Endothelial cell of umbilical vein (primary cell): ENCODE measurements around the gene NSUN4. TPM values are rescaled to one million over a fixed set of nuclear protein-coding genes. Genes with fewer than 3 reads are reported as not detected.

Experiments
- BruUV-seq: library from RNA; stranded (reverse); fragments of 400-500 nt; replicated peaks from 2 replicates; lab custom pipeline; 2021; lab: Mats Ljungman, UMichigan
- CTCF ChIA-PET: fragments of 300-600, 350-600 bp; sonication (Branson Sonifier 250); formaldehyde crosslinking; loops from one replicate; lab custom pipeline; 2021; ENCODE audit warnings: antibody characterized with exemption, inconsistent platforms; lab: Charles Lee
- POLR2A ChIA-PET: fragments of 300-600, 350-600 bp; sonication (Branson Sonifier 250); formaldehyde crosslinking; loops from one replicate; lab custom pipeline; 2021; ENCODE audit warnings: antibody characterized with exemption, inconsistent platforms; lab: Charles Lee
- DNase-seq: peaks from one replicate; pipeline ENCODE4 v3.0.0-alpha.2; 2011; ENCODE audit warnings: low read depth, low spot score
- FAIRE-seq: peaks from 2 replicates; lab custom pipeline; 2011; peaks lifted over from hg19 to GRCh38; lab: Jason Lieb, UNC
- H2AFZ ChIP-seq: 2 replicates; pipeline ENCODE4 v1.6.0; 2012; ENCODE audit warnings: low read depth, low read length, control low read depth, inconsistent platforms
- H3K27ac ChIP-seq: 2 replicates; pipeline ENCODE4 v1.5.1; 2011; ENCODE audit warnings: low read depth, mild to moderate bottlenecking, control low read depth, low read length, moderate library complexity; ENCODE audit not compliant: insufficient read depth
- H3K27me3 ChIP-seq, 2 experiments: 2 replicates each; pipeline versions ENCODE4 v1.6.0 to v1.6.1; 2011; ENCODE audit warnings: low read length in 2 of 2, mixed read lengths in 1 of 2; ENCODE audit not compliant: control insufficient read depth in 2 of 2, insufficient read depth in 2 of 2
- H3K36me3 ChIP-seq, 2 experiments: 2 replicates in 1 of 2; 3 replicates in 1 of 2; pipeline ENCODE4 v1.5.1; 2011; ENCODE audit warnings: low read length in 2 of 2, mild to moderate bottlenecking in 1 of 2, moderate library complexity in 1 of 2; ENCODE audit not compliant: control insufficient read depth in 2 of 2, insufficient read depth in 2 of 2; ENCODE audit errors: extremely low read depth in 1 of 2
- H3K4me1 ChIP-seq: 3 replicates; pipeline ENCODE4 v1.5.1; 2011; ENCODE audit warnings: mild to moderate bottlenecking, low read length; ENCODE audit not compliant: control insufficient read depth, insufficient read depth; ENCODE audit errors: extremely low read depth
- H3K4me2 ChIP-seq: 2 replicates; pipeline ENCODE4 v1.6.1; 2011; ENCODE audit warnings: low read length, control low read depth, mixed read lengths; ENCODE audit not compliant: insufficient read depth
- H3K4me3 ChIP-seq, 3 experiments: fragments of 200-600 bp in 1 of 3; sonication (generic), shearing (Covaris generic) in 1 of 3; replicated peaks in 1 of 3; 2 replicates each; pipeline ENCODE4 v1.5.1; 2011 to 2016; ENCODE audit warnings: control low read depth in 3 of 3, low read length in 3 of 3, mild to moderate bottlenecking in 2 of 3, inconsistent platforms in 1 of 3, low read depth in 1 of 3, moderate library complexity in 1 of 3; ENCODE audit not compliant: insufficient read depth in 1 of 3
- H3K79me2 ChIP-seq: 2 replicates; pipeline ENCODE4 v1.6.0; 2012; ENCODE audit warnings: low read length, inconsistent platforms; ENCODE audit not compliant: control insufficient read depth, insufficient read depth
- H3K9ac ChIP-seq: replicated peaks from 2 replicates; pipeline ENCODE3; 2011; ENCODE audit warnings: low read length, control low read depth; ENCODE audit not compliant: insufficient read depth; ENCODE audit errors: extremely low read depth
- H3K9me1 ChIP-seq: replicated peaks from 3 replicates; pipeline ENCODE4 v1.6.0; 2011; ENCODE audit warnings: mild to moderate bottlenecking, low read length; ENCODE audit not compliant: control insufficient read depth, insufficient read depth; ENCODE audit errors: extremely low read depth
- H3K9me3 ChIP-seq: replicated peaks from 2 replicates; pipeline ENCODE4 v1.5.1; 2012; ENCODE audit warnings: low read length, inconsistent platforms; ENCODE audit not compliant: control insufficient read depth, insufficient read depth
- H4K20me1 ChIP-seq: replicated peaks from 2 replicates; pipeline ENCODE3; 2011; ENCODE audit warnings: mild to moderate bottlenecking, low read length; ENCODE audit not compliant: control insufficient read depth, insufficient read depth; ENCODE audit errors: extremely low read depth
- EZH2 ChIP-seq: IDR thresholded peaks from 2 replicates; pipeline ENCODE4 v1.6.1; 2012; ENCODE audit warnings: borderline replicate concordance, low read depth, mild to moderate bottlenecking, moderate library complexity, low read length, inconsistent platforms; ENCODE audit not compliant: severe bottlenecking
- FOS ChIP-seq: IDR thresholded peaks from 2 replicates; pipeline ENCODE4 v1.6.1; 2011; ENCODE audit warnings: mild to moderate bottlenecking, low read length, moderate library complexity, borderline replicate concordance; ENCODE audit not compliant: insufficient read depth
- GATA2 ChIP-seq: IDR thresholded peaks from 2 replicates; pipeline ENCODE4 v1.7.0; 2011; ENCODE audit warnings: low read depth, mild to moderate bottlenecking, moderate library complexity, mixed read lengths, low read length; ENCODE audit not compliant: insufficient read length, insufficient read depth
- JUN ChIP-seq: IDR thresholded peaks from 2 replicates; pipeline ENCODE4 v1.6.1; 2011; ENCODE audit warnings: borderline replicate concordance, low read depth; ENCODE audit not compliant: insufficient read length, insufficient read depth
- MYC ChIP-seq: IDR thresholded peaks from one replicate; pipeline ENCODE4 v1.6.1; 2011; ENCODE audit warnings: mild to moderate bottlenecking, low read depth, low read length
- POLR2A ChIP-seq: IDR thresholded peaks from 2 replicates; pipeline ENCODE4 v1.6.1; 2012; ENCODE audit warnings: low read depth, mild to moderate bottlenecking, control low read depth, low read length
- POLR2AphosphoS5 ChIP-seq: IDR thresholded peaks from 2 replicates; pipeline ENCODE4 v1.6.1; 2012; ENCODE audit warnings: low read depth, mild to moderate bottlenecking, control low read depth, low read length, moderate library complexity; ENCODE audit not compliant: insufficient read depth
- dilution Hi-C: fragments of 300-500 bp; cut with MboI; formaldehyde crosslinking; loops from one replicate; pipeline ENCODE4 v1.15.0; 2019; ENCODE audit warnings: low sequenced_read_pairs; ENCODE audit not compliant: extremely low pct_ligation_motif_present
- intact Hi-C: fragments of 100-400 bp; cut with micrococcal nuclease; formaldehyde crosslinking; loops from one replicate; pipeline ENCODE4 v1.10.0; 2022
- polyA plus RNA-seq, 4 experiments: library from polyadenylated mRNA; depleted of rRNA in 3 of 4; stranded (reverse) in 3 of 4; unstranded in 1 of 4; fragments of >200 nt; gene quantifications; 2 replicates each; pipeline versions ENCODE4 v1.2.1 to v1.2.3, GENCODE V29; 2011 to 2012; ENCODE audit warnings: missing spikeins in 1 of 4
- total RNA-seq: library from RNA; stranded (reverse); gene quantifications from 2 replicates; pipeline ENCODE4 v1.2.3, GENCODE V29; 2021
- TF ChIP-seq, protein P1 (sequence below), 2 donors: IDR thresholded peaks; 1 replicate in 1 of 2; 2 replicates in 1 of 2; pipeline ENCODE4 v1.5.1; 2011; ENCODE audit warnings: low read length in 2 of 2, mild to moderate bottlenecking in 2 of 2, moderate library complexity in 2 of 2, control low read depth in 1 of 2, inconsistent platforms in 1 of 2, low read depth in 1 of 2; ENCODE audit not compliant: insufficient read depth in 1 of 2; ENCODE audit errors: extremely low read depth in 1 of 2
- TF ChIP-seq, protein P2 (sequence below): IDR thresholded peaks from 2 replicates; pipeline ENCODE4 v1.6.1; 2011; ENCODE audit not compliant: insufficient read depth, insufficient read length

Gene NSUN4
- total and polyA plus RNA-seq, 2 donors (not counting 3 experiments of a cell fraction or from before 2014, with no cell fraction given) = 21.6 to 23.4 TPM

DNA sequence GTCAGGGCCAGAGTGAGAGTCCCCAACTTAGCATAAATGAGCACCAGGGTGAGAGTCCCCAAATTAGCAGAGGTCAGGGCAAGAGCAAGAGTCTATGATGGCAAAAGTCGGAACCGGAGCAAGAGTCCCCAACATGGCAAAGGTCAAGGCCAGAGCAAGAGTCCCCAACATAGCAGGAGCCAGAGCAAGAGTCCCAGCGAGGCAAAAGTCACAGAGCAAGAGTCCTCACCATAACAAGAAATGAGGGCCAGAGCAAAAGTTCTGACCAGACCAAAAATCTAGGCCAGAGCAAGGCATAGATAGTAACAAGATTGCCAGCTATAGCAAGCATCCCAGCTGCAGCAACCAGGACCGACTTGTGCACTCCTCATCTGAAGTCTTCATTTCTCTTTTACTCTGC, 3.1 kb downstream of the NSUN4 start:
- DNase-seq (no peak), FAIRE-seq (no peak)
- Histone ChIP-seq H3K79me2 (peaks cover 24% of the 10 kb centered on the region), H4K20me1 (no peaks in the 10 kb centered on the region), H3K27ac (no peak overlapping the region), H3K36me3 (peaks cover 3 to 15% of the 10 kb centered on the region in 2 experiments), H3K4me3 (no peak overlapping the region), H3K9me3 (no peaks in the 10 kb centered on the region), H3K9me1 (no peaks in the 10 kb centered on the region), H3K4me2 (no peak overlapping the region), H2AFZ (no peak overlapping the region), H3K27me3 (no peaks in the 10 kb centered on the region), H3K9ac (no peak overlapping the region), H3K4me1 (peaks cover 10% of the 10 kb centered on the region)
- ChIA-PET POLR2A (no interaction called here), CTCF (interaction anchor here (0.9 kb wide), 1 partner anchor 11 kb away, joined by 3 read pairs; no protein-coding TSS in a partner anchor)
- BruUV-seq = no TSS peak
- dilution Hi-C loops = no loop called here
- intact Hi-C loops = loop anchor here (5.0 kb wide), 1 partner anchor 161 kb away; no protein-coding TSS in a partner anchor
- TF ChIP-seq MYC (no peak), POLR2A (no peak), GATA2 (no peak), POLR2AphosphoS5 (no peak), FOS (no peak), JUN (no peak), EZH2 (no peak)
- TF ChIP-seq, protein P1, sequence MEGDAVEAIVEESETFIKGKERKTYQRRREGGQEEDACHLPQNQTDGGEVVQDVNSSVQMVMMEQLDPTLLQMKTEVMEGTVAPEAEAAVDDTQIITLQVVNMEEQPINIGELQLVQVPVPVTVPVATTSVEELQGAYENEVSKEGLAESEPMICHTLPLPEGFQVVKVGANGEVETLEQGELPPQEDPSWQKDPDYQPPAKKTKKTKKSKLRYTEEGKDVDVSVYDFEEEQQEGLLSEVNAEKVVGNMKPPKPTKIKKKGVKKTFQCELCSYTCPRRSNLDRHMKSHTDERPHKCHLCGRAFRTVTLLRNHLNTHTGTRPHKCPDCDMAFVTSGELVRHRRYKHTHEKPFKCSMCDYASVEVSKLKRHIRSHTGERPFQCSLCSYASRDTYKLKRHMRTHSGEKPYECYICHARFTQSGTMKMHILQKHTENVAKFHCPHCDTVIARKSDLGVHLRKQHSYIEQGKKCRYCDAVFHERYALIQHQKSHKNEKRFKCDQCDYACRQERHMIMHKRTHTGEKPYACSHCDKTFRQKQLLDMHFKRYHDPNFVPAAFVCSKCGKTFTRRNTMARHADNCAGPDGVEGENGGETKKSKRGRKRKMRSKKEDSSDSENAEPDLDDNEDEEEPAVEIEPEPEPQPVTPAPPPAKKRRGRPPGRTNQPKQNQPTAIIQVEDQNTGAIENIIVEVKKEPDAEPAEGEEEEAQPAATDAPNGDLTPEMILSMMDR (IDR thresholded peaks at IDR 0.05; ENCODE audit: extremely low read depth in 1 of 2, insufficient read depth in 1 of 2, low read depth in 1 of 2, low read length in 2 of 2) = no peak
- TF ChIP-seq, protein P2, sequence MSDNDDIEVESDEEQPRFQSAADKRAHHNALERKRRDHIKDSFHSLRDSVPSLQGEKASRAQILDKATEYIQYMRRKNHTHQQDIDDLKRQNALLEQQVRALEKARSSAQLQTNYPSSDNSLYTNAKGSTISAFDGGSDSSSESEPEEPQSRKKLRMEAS = no peak
